Astrocyte (in vitro differentiated cells and primary cell): ENCODE results near the gene MYH3.

Experiments
- CTCF ChIP-seq: IDR thresholded peaks from 2 replicates; pipeline ENCODE4 v1.5.1; 2011; ENCODE audit warnings: low read depth, mild to moderate bottlenecking, inconsistent platforms, low read length, moderate library complexity; ENCODE audit not compliant: insufficient read depth
- EZH2 ChIP-seq: IDR thresholded peaks from 2 replicates; pipeline ENCODE4 v1.6.1; 2012; ENCODE audit warnings: mild to moderate bottlenecking, low read length, inconsistent platforms; ENCODE audit not compliant: insufficient read depth

- no peak for TF ChIP-seq CTCF
- TF ChIP-seq EZH2: no peak
Measured at GRCh38 chr17:10589553-10590145, 67.5 kb downstream of the MYH3 start.
